ENCODE measurements around the gene CHERP.

The CHERP gene

DNA sequence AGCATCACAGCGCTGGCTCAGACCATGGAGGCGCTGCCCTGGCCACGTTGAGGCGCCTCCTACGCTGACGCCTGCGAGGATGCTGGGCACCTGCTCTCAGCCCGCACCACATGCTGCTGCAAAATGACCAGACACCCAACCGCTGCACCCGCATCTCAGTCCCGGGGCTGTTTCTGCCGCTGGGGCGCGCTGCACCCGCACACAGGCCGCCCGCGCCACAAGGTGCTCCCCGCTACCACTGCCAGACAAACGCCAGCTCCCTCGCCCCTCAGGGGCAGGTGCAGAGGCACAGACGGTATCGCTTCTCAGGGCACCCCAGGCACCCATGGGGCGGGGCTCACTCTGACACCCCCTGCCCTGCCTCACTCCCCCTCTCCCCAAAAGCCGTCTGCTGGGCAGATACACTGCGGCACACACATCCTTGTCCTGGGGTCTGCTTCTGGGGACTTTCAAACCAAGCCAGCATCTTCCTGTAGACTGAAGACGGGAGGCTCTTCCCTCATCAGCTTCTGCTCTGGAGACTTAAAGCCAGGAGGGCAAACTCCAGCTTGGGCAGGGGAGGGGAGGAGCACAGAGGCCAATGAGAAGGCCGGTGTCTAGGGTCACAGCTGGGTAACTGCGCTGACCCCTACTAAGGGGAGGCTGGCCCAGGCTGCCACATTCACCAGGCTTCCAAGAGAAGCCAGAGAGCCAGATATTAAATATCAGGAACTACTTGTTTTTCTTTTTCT is 16.3 kb downstream of the CHERP start:
- H3K4me3 ChIP-seq (ENCODE audit: control insufficient read depth, low read depth, low read length), result no peak overlapping the region
- no peak for DNase-seq (ENCODE audit: low read depth)

DNA sequence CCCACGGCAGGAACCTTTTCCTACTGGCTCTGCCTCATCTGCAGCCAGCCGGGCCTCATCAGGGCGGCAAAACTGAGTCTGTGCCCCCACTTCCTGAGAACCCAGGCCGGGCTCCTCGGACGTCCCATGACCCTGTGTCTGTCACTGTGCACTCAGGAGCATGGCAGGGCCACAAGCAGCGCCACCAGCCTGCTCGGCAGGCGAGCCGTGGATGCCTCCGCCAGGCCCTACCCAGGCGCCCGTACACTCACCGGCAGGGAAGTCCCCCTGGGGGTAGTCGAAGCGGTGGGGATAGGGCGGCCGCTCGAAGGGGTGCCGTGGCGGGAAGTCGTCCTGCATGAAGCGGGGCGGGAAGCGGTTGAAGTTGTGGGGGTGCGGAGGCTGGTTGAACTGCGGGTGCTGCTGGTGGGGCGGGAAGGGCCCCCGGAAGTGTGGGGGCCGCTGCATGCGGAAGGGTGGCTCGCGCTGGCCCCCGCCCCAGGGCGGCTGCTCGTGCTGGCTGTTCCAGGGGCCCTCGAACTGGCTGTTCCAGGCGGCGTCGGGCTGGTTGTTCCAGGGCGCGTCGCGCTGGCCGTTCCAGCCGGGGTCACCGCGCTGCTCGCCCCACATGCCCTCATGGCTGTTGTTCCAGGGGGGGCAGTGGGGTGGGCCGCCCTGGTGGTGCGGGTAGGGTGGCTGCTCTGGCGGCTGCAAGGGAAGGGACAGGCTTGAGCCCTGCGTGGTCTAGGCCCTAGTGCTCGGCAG is 17.1 kb downstream of the CHERP start:
- no peak overlapping the region for H3K4me3 ChIP-seq (ENCODE audit: control insufficient read depth, low read depth, low read length)
- TF ChIP-seq CTCF (IDR thresholded peaks at IDR 0.05; ENCODE audit: control insufficient read depth, insufficient read depth, low read depth, low read length, missing control alignments), result no peak
- no peak for DNase-seq (ENCODE audit: low read depth)

More for the DNA sequence above, 16.3 kb downstream of the CHERP start:
- no peak for TF ChIP-seq CTCF (IDR thresholded peaks at IDR 0.05; ENCODE audit: control insufficient read depth, insufficient read depth, low read depth, low read length, missing control alignments)

GRCh38 chr19:16522559-16523377 is 19.5 kb downstream of the CHERP start:
- DNase-seq (ENCODE audit: low read depth), result no peak
- no peak for TF ChIP-seq CTCF (IDR thresholded peaks at IDR 0.05; ENCODE audit: control insufficient read depth, insufficient read depth, low read depth, low read length, missing control alignments)
- no peak overlapping the region for H3K4me3 ChIP-seq (ENCODE audit: control insufficient read depth, low read depth, low read length)

- DNase-seq (ENCODE audit: low read depth), result no peak
- H3K4me3 ChIP-seq (ENCODE audit: control insufficient read depth, low read depth, low read length), result no peak overlapping the region
- TF ChIP-seq CTCF (IDR thresholded peaks at IDR 0.05; ENCODE audit: control insufficient read depth, insufficient read depth, low read depth, low read length, missing control alignments), result no peak
These were observed 20.4 kb downstream of the CHERP start for GRCh38 chr19:16521715-16522289.

GRCh38 chr19:16520986-16521624 is 21.1 kb downstream of the CHERP start:
- DNase-seq (ENCODE audit: low read depth), result no peak
- no peak overlapping the region for H3K4me3 ChIP-seq (ENCODE audit: control insufficient read depth, low read depth, low read length)
- TF ChIP-seq CTCF (IDR thresholded peaks at IDR 0.05; ENCODE audit: control insufficient read depth, insufficient read depth, low read depth, low read length, missing control alignments), result no peak
